GM13976 (cell line): ENCODE results near the gene PRKCA.

Source experiments
- DNase-seq: peaks from one replicate; pipeline ENCODE4 v3.0.0; 2012; ENCODE audit warnings: low spot score
- CTCF ChIP-seq: IDR thresholded peaks from 2 replicates; pipeline ENCODE4 v1.5.1; 2012; ENCODE audit warnings: borderline replicate concordance, mild to moderate bottlenecking; ENCODE audit not compliant: insufficient read depth; ENCODE audit errors: extremely low read depth, missing control alignments, control extremely low read depth
- in situ Hi-C: fragments of 300-500 bp; cut with MboI; formaldehyde crosslinking; loops from one replicate; pipeline ENCODE4 v1.12.0; 2022; ENCODE audit warnings: low sequenced_read_pairs, mixed read lengths, inconsistent platforms; ENCODE audit not compliant: unreplicated experiment

The PRKCA gene

DNA sequence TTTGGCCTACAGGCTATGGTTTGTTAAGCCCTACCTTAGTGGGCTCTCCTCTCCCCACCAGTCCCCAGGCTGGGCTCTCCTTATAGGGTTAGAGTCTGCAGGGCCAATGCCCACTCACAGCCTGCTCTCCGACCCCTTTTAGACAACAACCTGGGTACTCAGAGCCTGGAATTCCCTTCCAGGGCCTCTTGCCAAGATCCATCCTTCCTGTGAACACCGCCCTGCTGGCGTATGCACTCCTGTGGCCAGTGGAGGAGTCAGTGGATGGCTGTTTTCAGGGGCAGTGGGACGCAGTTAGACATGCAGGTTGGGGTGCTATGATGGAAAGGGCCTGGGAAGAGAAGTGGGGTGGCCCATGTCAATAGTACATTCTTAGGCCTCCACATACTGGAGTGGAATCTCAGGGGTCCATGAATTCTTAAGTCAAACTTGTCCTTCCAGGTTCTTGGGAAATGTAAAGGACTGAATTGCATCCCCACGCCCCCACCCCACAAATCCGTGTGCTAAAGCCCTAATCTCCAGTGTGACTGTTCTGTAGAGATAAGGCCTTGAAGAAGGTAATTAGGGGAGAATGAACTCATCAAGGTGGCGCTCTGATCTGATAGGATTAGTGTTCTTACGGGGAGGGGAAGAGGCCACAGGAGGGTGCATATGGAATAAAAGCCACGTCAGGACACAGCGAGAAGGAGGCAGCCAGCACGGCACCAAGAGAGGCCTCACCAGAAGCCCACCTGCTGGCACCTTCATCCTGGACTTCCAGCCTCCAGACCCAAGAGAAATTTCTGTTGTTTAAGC lies 450.9 kb downstream of the PRKCA start:
- no peak for TF ChIP-seq CTCF
- no peak for DNase-seq
- in situ Hi-C loops, result no loop called here

GRCh38 chr17:66755101-66755943 lies 452.9 kb downstream of the PRKCA start:
- in situ Hi-C loops, result no loop called here
- TF ChIP-seq CTCF, result no peak
- no peak for DNase-seq

DNA sequence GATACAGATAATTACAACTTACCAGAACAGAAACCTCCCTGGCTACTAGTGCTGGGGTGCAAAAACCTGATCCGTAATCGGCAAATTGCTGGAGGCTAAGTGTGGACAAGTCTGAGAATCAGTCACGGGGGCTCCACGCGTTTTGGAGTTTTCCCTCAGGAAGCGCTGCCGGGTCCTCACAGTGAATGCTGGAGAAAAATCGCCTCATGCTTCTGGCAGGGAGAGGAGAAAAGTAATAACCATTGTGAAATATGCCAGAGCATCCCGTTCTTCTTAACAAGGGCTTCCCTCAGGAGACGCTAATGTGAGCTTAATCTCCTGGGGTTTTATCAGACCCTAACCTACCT lies 453.5 kb downstream of the PRKCA start:
- DNase-seq, result no peak
- no peak for TF ChIP-seq CTCF
- in situ Hi-C loops, result no loop called here

DNA sequence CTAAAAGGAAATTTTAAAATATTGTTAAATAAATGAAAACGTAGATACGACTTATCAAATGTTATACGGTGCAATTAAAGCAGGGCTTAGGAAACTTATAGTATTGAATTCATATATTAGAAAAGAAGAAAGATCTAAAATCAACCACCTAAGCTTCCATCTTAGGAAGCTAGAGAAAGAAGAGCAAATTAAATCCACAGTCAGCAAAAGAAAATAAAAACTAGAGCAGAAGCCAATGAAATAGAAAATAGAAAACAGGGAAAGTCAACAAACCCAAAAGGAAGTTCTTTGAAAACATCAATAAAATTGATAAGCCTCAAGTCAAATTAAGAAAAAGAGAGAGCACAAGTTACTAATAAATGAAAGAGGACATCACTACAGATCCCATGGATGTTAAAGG lies 457.9 kb downstream of the PRKCA start:
- no peak for TF ChIP-seq CTCF
- in situ Hi-C loops, result no loop called here
- no peak for DNase-seq

- TF ChIP-seq CTCF, result no peak
- DNase-seq, result no peak
- in situ Hi-C loops, result no loop called here
Observed at GRCh38 chr17:66762276-66762675, 459.9 kb downstream of the PRKCA start.

GRCh38 chr17:66763056-66763455 lies 460.6 kb downstream of the PRKCA start:
- in situ Hi-C loops, result no loop called here
- no peak for TF ChIP-seq CTCF
- DNase-seq, result no peak
